ENCODE data around the gene MAMDC4. TPM values are rescaled to one million over a fixed set of nuclear protein-coding genes. Genes with fewer than 3 reads are reported as not detected.

The MAMDC4 gene
- total and polyA plus RNA-seq, 2 of the 13 experiments (the other 11 are each of a cell fraction or from before 2014, with no cell fraction given), result 6.0 to 6.8 TPM

GRCh38 chr9:136849038-136849959 lies 2.8 kb upstream of the MAMDC4 start, which contains the start of gene PHPT1 (continued):
- TF ChIP-seq, protein P1, sequence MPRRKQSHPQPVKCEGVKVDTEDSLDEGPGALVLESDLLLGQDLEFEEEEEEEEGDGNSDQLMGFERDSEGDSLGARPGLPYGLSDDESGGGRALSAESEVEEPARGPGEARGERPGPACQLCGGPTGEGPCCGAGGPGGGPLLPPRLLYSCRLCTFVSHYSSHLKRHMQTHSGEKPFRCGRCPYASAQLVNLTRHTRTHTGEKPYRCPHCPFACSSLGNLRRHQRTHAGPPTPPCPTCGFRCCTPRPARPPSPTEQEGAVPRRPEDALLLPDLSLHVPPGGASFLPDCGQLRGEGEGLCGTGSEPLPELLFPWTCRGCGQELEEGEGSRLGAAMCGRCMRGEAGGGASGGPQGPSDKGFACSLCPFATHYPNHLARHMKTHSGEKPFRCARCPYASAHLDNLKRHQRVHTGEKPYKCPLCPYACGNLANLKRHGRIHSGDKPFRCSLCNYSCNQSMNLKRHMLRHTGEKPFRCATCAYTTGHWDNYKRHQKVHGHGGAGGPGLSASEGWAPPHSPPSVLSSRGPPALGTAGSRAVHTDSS (CRISPR knock-in tag; conservative IDR thresholded peaks at IDR 0.05), result no peak
- no peak for TF ChIP-seq CBX5 (CRISPR knock-in tag; IDR thresholded peaks at IDR 0.05; ENCODE audit: borderline replicate concordance)
- TF ChIP-seq STAT5B (CRISPR knock-in tag; IDR thresholded peaks at IDR 0.05), result no peak
- no peak for TF ChIP-seq ZNF136 (CRISPR knock-in tag; IDR thresholded peaks at IDR 0.05; ENCODE audit: low read depth)
- TF ChIP-seq MLX (CRISPR knock-in tag; IDR thresholded peaks at IDR 0.05), result no peak
- TF ChIP-seq, protein P2, sequence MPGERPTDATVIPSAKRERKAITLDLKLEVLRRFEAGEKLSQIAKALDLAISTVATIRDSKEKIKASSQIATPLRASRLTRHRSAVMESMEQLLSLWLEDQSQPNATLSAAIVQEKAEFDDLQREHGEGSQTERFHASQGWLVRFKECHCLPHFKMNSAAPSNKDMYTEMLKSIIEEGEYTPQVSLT (CRISPR knock-in tag; IDR thresholded peaks at IDR 0.05; ENCODE audit: borderline replicate concordance, low read depth), result no peak
- TF ChIP-seq GTF2F1 (IDR thresholded peaks at IDR 0.05; ENCODE audit: low read length), result peak; percentile 43; the same call in 1 of the 2 replicates
- TF ChIP-seq ZNF609 (CRISPR knock-in tag; IDR thresholded peaks at IDR 0.05; ENCODE audit: borderline replicate concordance), result no peak; the same call in 1 of the 2 replicates
- no peak for TF ChIP-seq ZNF318 (CRISPR knock-in tag; IDR thresholded peaks at IDR 0.05)
- TF ChIP-seq BRD4 (CRISPR knock-in tag; IDR thresholded peaks at IDR 0.05), result no peak; the same call in 1 of the 2 replicates
- TF ChIP-seq SOX6 (IDR thresholded peaks at IDR 0.05), result no peak
- TF ChIP-seq SOX6 (CRISPR knock-in tag; IDR thresholded peaks at IDR 0.05), result peak; percentile 35; the same call in 1 of the 2 replicates
